ENCODE results near the gene DGKQ.
"Not testable (repeated sequence)": the region's sequence is repeated elsewhere in the genome, so short reads cannot be mapped to it uniquely, and the experiment has no call there.

DGKQ gene

DNA sequence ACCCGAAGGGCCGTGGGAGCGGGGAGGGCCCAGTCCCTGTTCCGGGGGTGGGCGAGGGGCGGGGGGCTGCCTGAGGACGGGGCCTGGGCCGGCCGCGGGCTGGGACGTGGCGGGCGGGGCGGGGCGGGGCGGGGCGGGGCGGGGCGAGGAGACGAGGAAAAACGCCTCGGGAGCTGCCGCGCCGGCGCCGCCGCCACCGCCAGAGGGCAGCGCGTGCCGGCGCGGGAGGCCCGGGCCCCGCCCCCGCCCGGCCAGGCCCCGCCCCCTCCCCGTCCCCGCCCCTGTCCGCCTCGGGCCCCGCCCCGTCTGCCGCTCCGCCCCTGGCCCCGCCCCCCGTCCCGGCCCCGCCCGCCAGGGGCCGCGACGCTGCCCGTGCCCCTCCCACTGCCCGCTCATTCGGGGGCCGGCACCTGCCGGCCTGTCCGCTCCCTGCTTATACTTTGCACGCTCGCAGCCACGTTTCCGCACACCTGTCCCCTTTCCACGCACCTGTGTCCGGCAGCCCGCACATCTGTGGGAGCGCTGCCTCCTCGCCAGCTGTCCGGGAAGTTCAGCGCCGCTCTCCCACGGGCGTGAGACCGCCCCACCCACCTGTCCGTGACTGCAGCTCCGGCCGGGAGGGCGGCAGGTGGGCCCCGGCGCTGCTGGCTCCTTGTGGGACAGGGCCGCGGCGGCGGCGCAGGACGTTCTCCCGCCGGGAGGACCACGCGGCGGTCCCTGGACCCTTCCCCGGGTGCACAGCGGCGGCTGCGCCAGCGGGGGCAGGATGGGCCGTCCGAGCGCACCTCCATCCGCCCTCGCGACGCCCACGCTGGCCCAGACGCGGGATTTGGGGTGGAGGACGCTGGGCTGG is 36.4 kb upstream of the DGKQ start:
- peak; percentile 77 for DNase-seq (ENCODE audit: low read depth)

DNA sequence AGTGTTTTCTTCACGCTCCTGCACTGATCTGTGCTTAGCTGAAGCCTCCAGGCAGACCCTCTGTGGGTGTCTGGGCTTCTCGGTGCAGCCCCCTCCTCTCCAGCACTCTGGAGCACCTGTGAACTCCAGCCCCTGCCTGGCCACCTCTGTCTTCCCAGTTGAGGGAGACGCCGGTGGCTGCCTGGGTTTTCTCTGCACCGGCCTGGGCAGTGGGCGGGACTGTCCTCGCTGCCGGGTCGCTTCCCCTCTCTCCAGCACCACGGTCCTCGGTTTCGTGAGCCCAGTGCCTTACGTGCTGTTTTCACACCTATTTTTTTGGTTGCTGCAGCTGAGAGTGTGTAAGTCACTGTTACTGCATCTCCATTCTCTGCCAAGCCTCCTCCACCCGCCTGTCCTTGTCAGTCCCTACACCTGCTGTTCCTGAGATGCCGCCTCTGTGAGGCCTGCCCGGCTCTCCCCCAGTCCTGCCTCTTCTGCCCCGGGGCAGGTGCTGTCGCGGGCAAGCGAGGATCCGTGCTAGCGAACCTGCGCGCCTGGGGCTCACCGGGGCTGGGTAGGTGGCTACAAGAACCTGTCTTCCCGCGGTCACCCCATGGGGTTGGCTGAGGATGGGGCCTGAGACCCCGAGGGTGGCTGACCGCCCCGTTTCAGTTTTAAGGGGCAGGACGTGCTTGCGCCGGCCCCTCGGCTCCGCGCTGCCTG is 35.6 kb upstream of the DGKQ start:
- DNase-seq (ENCODE audit: low read depth), result no peak

DNA sequence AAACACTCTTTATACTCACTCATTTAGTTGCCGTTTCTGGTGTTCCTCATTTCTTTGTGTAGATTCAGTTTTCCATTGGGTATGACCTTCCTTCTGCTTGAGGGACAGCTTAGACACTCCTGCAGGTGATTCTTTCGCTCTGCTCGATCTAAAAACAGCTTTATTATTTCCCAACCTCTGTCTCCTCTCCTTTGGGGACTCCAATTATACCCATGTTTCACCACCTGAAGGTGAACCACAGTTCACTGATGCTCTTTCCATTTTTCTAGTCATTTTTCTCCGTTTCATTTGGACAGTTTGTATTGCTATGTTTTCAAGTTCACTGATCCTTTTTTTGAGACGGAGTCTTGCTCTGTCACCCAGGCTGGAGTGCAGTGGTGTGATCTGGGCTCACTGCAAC is 33.5 kb upstream of the DGKQ start:
- DNase-seq (ENCODE audit: low read depth), result no peak

DNA sequence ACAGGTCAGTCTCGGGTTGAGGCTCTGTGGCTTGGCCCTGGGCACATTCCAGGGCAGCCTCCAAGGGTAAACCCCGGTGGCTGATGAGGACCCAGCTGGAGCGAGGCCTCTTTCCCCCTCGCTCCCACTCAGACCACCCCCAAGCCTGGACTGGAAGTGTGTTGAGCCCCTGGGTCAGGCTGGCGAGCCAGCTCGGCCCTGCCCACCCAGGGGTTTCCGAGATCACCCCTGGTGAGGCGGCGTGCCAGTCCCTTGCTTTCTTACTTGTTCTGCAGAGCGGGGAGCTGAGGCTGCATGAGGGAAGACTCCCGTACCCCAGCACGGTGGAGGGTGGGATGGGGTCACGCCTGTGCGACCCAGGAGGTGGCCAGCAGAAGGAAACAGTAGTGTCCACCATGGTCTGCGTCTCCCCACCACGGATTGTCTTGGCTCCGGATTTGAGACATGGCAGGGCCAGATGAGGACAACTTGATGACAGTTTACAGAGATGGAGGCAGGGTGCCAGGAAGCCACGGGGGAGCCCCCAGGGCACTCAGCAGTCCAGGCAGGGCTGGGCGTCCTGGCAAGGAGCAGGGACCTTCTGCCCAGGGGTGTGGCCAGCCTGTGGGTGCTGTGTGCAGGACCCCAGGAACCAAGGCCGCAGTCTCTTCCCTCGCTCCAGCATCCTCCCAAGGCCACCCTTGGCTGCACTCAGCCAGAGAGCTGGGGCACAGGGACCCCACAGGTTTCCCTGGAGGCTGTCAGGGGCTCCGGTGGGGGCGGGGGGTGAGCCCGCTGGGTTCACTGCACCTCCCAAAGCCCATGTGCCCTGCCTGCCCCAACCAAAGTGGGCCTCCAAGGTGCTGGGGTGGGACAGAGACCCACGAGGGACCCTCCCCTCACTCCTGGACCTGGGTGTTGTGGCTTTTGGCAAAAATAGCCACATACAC is 31.5 kb upstream of the DGKQ start:
- no peak for DNase-seq (ENCODE audit: low read depth)

DNA sequence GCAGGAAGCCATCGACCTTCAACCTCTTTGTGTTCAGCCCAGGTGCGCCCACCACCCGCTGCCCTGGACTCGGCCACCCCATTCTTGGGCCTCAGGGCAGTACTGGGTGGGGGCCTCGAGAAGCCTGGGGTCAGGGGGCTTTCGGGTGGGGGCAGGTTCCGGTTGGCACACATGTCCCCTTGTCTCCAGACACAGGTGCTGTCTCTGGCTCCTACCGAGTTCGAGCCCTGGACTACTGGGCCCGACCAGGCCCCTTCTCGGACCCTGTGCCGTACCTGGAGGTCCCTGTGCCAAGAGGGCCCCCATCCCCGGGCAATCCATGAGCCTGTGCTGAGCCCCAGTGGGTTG is 30.7 kb upstream of the DGKQ start:
- no peak for DNase-seq (ENCODE audit: low read depth)

DNA sequence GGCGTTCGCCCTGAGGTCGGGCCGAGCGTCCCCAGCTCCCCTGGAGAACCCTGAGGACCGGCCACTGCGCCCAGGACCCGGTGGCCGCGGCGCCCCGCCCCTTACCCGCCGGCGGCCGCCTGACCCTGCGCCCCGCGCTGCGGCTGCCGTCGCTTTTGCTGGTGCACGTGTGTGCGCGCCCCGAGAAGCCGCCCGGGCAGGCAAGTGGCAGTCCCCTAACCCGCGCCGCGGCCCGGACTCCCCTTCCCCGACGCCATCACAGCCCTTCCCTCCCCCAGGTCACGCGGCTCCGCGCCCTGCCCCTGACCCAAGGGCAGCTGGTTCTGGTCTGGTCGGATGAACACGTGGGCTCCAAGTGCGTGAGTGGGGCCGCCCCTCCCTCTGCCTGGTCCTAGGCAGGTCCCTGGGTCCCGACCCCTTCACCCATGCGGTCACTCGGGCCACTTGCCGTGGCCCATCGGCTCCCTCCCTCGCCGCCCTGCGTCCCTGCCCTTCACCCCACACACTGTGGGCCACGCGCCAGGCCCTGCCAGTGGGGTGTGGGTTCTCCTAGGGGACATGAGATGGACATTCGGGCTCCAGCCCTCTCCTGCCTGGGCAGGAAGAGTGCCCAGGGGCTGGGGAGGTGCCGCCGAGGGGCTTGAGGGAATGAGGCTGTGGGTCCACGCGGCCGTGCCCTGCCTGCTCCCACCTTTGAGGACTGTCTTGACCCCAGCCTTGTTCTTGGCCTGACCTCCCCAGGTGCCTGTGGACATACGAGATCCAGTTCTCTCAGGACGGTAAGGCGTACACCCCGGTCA is 30.1 kb upstream of the DGKQ start:
- no peak for DNase-seq (ENCODE audit: low read depth)

DNA sequence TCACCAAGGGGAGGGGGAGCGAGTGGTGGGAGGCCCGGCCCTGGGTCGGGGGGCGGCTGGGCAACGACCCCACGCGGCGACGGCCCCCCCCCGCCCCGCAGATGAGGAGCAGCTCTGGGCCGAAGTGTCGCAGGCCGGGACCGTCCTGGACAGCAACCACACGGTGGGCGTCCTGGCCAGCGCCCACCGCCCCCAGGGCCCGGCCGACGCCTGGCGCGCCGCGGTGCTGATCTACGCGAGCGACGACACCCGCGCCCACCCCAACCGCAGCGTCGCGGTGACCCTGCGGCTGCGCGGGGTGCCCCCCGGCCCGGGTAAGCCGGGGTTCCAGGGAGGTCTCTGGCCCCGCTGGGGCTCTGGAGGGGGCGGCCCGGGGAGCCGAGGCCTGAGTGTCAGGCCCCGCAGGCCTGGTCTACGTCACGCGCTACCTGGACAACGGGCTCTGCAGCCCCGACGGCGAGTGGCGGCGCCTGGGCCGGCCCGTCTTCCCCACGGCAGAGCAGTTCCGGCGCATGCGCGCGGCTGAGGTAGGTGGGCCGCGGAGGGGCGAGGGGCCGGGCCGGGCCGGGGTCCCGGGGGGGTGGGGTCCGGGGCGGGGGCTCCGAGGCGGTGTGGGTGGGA is 29.4 kb upstream of the DGKQ start:
- no peak for DNase-seq (ENCODE audit: low read depth)

DNA sequence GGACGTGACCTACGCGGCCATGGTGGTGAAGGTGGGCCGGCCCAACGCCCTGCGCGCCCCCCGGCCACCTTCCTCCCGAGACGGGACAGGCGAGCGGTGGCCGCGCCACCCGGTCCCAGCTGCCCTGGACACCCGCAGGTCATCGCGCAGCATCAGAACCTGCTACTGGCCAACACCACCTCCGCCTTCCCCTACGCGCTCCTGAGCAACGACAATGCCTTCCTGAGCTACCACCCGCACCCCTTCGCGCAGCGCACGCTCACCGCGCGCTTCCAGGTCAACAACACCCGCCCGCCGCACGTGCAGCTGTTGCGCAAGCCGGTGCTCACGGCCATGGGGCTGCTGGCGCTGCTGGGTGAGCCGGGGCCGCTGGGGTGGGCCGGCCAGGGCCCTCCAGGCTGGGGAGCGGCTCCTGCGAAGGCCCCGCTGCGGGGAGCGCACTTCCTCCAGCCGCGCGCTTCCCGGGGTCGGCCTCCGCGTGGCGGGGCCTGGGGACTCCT is 28.8 kb upstream of the DGKQ start:
- no peak for DNase-seq (ENCODE audit: low read depth)

DNA sequence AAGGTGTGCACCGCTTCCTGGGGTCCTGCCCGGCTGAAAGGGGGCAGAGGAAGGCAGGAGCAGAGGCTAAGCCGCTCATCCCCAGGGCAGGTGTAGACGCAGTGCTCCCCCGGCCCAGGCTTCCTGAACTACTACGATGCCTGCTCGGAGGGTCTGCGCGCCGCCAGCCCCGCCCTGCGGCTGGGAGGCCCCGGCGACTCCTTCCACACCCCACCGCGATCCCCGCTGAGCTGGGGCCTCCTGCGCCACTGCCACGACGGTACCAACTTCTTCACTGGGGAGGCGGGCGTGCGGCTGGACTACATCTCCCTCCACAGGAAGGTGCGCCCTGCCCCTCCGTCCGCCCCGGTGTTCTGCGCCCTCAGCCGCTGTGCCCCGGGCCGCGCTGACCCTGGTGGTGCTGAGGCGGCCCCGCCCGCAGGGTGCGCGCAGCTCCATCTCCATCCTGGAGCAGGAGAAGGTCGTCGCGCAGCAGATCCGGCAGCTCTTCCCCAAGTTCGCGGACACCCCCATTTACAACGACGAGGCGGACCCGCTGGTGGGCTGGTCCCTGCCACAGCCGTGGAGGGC is 28.3 kb upstream of the DGKQ start:
- no peak for DNase-seq (ENCODE audit: low read depth)

DNA sequence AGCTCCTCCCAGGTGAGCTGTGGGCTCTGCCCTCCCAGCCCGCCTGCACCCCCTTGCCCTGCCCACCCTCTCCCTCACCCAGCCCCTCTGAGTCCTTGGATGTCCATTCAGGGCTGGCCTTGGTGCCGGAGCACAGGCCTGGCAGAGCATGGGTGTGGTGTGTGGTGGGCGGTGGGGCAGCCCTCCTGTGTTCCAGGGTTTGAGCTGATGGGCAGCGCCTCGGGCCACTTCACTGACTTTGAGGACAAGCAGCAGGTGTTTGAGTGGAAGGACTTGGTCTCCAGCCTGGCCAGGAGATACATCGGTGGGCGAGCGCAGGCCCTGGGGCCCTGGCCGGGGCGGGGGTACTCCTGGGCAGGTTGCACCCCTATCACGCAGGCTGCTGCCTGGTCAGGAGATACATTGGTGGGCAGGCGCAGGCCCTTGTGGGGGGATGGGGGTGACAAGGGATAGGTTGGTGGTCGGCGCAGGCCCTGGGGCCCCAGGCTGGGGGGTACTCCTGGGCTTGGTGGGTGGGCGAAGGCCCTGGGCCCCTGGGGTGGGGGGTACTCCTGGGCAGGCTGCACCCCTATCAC is 27.4 kb upstream of the DGKQ start:
- DNase-seq (ENCODE audit: low read depth), result no peak

DNA sequence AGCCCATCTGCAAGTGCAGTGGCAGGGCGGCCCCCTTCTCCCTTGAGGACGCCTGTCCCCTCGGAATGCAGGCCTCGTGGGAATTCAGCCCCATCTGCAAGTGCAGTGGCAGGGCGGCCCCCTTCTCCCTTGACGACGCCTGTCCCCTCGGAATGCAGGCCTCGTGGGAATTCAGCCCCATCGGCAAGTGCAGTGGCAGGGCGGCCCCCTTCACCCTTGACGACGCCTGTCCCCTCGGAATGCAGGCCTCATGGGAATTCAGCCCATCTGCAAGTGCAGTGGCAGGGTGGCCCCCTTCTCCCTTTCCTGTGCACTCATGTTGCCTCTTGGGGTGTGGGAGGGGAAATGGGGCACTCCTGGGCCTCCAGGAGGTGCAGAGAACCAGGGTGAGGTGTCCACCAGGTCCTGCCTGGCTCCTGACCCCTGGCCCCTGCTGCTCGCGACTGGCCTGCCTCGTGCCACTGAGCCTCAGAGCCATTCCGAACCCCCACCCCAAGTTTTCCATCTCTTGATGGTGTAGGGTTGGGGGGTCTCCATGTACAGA is 26.6 kb upstream of the DGKQ start:
- no peak for DNase-seq (ENCODE audit: low read depth)

DNA sequence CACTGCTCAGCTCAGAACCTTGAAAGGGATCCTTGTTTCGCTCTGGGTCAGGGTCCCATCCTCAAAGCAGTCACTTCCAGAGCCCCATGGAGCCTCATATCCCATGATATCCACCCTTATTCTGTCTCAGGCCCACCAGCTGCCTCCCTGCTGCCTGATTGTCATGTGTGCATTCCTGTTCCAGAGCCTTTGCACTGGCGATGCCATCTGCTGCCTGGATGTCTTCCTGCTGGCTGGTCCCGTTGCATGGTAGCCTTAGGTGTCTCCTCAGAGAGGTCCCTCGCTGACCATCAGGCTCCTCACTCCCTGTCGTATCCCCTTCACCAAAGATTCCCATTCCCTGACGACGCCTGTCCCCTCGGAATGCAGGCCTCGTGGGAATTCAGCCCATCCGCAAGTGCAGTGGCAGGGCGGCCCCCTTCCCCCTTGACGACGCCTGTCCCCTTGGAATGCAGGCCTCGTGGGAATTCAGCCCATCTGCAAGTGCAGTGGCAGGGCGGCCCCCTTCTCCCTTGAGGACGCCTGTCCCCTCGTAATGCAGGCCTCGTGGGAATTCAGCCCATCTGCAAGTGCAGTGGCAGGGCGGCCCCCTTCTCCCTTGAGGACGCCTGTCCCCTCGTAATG is 26.0 kb upstream of the DGKQ start:
- not testable (repeated sequence) for DNase-seq (ENCODE audit: low read depth)

DNA sequence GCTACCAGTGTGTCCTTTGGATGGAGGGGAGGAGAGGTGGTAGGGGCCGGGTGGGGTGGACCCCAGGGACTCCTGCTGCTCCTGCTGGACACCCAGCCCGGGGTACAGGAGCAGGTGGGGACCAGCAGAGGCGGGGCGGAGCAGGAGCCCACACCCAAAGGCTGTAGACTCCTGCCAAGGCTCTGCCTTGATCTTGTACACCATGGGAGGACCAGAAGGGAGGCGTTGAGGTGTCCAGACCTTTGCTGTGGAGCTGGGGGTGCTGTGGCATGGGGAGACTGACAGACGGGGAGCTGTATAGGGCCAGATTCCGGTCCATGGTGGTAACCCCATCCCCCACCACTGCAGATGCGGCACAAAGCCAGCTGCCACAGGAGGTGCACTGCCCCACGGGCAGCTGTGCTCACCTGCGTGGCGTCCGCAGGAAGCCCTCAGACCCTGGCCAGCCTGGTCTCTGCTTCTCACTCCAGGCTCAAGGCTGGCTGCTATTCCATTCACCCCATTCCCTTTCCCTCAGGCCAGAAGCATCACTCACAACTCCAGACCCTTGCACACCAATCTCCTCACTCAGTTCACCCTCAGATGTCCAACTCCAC is 24.8 kb upstream of the DGKQ start:
- DNase-seq (ENCODE audit: low read depth), result no peak

DNA sequence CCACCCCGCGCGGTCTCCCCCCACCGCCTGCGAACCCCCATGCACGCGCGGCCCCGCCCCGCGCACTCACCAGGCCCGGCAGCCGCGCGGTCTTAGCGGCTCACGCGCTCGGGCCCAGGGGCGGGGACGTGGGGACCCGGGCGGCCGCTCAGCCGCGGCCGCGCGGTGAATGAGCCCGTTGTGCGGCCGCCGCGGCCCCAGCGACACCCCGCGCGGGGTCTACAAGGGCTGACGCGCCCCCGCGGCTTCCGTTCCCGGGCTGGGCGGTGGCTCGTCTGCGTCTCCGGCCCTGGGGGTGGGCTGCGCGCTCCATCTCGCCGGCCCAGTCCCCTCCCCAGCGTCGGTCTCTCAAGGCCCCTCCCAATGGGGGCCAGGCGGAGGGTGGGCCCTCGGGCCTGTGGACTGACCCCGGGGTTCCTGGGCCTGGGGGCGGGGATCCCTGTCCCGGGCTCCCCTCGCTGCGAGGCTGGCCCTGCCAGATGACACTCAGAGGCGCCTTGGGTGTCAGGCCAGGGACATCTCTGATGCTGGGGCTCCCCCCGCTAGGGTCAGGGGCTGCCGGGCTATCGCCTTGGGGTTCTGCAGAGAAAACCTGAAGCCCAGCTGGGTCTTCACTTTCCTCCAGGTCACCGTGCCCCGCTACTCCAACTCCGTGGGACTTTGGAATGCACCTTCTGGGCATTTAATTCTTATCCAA is 24.2 kb upstream of the DGKQ start:
- no peak for DNase-seq (ENCODE audit: low read depth)

DNA sequence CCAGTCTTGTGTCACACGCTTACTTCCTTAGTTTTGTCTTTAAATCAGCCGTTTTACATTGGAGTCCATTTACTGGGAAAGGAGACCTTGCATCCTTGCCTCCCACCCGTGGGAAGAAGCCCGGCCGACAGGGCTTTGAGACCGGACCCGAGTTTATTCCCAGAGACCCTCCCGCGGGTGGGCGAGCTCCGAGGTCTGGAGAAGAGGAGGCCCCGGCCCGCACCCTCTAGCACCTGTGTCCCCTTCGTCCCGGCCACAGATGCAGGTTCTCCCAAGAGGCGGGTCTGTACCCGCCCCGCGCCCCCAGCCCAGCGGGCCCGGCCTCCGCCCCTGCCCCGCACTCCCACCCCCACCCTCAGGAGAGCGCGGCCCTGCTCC is 23.6 kb upstream of the DGKQ start:
- DNase-seq (ENCODE audit: low read depth), result no peak

DNA sequence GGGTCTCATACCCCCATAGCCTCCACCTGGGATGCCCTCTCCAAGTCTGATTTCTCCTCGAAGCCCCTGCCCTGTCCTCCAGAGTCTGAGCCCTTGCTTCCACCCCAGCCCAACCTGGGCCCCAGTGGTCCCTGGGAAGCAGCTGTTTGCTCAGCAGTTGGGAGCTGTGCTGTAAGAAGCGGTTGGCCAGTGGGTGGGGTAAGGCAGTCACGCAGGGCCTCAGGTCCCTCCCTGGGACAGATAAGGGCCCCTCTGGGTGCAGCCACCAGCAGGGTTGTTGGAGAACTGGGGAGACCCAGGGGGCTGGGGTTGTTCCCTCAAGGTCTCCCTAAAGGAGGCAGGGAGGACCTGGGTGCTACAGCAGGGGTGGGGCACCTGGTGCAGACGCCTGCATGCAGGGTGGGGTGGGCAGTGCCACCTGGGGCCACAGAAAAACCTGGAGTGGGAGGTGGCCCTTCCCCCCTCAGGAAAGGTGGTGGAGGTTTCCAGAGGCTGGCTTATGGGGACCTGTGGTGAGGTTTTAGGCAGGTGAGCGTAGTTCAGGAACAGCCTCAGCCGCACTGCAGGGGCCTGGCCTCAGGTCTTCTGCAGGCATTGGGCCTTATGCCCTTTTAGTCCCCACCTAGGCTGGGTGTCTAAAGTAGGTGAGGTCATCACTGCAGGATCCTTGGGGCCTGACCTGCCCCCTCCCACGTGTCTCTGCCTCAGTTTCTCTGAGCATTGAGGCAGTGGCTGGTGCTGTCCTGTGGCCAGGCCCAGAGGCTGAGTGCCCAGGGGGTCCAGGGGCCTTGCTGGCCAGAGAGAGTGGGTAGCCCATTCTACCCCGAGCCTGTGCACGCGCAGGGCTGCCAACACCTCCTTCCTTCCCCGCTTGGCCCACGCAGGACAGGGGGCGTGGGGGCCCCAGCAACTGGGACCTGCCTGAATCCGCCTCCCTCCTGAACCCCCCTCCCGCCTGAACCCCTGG is 22.9 kb upstream of the DGKQ start:
- no peak for DNase-seq (ENCODE audit: low read depth)

DNA sequence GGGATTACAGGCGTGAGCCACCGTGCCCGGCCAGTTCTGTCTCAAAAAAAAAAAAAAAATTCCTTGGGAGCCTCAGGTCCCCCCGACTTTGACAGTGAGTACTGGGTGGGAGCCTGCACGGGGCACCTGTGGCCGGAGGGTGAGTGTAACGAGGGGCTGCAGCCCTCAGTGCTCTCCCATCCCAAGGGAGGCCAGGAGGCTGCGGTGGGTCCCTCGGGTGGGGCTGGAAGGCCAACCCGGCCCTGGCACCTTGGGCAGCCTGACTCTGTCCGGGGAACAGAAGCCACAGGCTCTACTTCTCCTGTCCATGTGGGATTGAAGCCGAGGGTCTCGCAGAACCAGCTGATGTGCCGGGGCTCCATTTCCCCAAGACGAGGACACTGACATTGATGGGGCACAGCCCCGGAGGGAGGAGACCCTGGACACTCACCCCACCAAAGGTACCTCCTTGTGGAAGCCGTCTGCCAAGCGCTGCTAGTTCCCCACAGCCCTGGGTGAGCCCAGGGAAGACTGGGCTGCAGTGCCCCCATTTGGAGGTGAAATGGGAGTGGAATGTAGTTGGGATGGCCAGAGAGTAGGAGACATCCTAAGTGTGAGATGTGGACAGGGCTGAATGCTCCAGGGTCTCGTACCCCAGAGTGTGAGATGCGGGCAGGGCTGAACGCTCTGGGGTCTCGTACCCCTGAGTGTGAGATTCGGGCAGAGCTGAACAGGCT is 22.1 kb upstream of the DGKQ start:
- DNase-seq (ENCODE audit: low read depth), result no peak

All from stimulated activated CD8-positive, alpha-beta memory T cell treated with anti-CD3 and anti-CD28 coated beads, Interleukin-15, amount 100 ng/mL, for 24 hours (primary cell).